ENCODE measurements around the gene NXN.

NXN gene

DNA sequence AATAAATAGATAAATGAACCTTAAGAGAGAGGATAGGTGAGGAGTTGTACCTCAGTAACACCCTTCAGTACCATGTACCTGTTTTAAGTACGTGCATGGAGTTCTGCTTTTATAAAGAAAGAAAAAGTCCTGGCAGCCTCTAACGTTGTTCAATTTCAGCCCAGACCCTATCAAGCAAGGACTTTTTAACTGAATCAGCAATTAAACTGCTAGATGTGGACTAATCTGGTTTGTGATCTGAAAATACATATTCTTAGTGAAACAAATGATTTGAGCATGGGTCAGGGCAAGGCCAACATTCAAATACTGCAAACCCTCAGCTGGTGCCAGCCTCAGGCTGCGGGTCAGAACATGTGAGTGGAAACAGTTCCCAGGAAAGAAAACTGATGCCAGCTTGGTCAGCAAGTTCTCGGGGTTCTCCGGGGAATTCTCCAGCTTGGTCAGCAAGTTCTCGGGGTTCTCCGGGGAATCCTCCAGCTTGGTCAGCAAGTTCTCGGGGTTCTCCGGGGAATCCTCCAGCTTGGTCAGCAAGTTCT is 112.9 kb downstream of the NXN start:
- TF ChIP-seq, protein P1, sequence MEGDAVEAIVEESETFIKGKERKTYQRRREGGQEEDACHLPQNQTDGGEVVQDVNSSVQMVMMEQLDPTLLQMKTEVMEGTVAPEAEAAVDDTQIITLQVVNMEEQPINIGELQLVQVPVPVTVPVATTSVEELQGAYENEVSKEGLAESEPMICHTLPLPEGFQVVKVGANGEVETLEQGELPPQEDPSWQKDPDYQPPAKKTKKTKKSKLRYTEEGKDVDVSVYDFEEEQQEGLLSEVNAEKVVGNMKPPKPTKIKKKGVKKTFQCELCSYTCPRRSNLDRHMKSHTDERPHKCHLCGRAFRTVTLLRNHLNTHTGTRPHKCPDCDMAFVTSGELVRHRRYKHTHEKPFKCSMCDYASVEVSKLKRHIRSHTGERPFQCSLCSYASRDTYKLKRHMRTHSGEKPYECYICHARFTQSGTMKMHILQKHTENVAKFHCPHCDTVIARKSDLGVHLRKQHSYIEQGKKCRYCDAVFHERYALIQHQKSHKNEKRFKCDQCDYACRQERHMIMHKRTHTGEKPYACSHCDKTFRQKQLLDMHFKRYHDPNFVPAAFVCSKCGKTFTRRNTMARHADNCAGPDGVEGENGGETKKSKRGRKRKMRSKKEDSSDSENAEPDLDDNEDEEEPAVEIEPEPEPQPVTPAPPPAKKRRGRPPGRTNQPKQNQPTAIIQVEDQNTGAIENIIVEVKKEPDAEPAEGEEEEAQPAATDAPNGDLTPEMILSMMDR (IDR thresholded peaks at IDR 0.05; ENCODE audit: control extremely low read depth, extremely low read depth, low read depth, missing control alignments): no peak
- POLR2A ChIA-PET: no interaction called here
- DNase-seq (ENCODE audit: extremely low spot score): no peak
- CTCF ChIA-PET: interaction anchor here (1.2 kb wide), 1 partner anchor 8 kb away, joined by 4 read pairs; no protein-coding TSS in a partner anchor

DNA sequence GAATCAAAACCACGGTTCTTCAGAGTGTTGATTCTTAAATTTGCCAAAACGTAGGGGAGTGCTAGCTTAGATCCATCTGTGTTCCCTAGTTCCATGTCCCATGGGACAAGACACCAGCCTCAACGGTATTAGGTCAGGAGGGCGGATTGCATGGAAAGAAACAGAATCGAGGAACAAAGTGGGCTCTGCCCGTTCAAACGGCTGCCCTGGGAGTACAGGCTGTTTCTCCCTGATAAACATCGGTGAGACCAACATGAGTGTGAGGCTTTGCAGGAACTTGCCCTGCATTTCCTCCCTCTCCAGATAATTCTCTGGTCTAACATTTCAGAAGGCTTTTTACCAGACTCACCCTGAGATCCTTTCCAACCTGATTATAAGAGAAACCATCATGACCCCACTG is 115.3 kb downstream of the NXN start:
- TF ChIP-seq, protein P1 (IDR thresholded peaks at IDR 0.05; ENCODE audit: control extremely low read depth, extremely low read depth, low read depth, missing control alignments): no peak
- CTCF ChIA-PET: no interaction called here

DNA sequence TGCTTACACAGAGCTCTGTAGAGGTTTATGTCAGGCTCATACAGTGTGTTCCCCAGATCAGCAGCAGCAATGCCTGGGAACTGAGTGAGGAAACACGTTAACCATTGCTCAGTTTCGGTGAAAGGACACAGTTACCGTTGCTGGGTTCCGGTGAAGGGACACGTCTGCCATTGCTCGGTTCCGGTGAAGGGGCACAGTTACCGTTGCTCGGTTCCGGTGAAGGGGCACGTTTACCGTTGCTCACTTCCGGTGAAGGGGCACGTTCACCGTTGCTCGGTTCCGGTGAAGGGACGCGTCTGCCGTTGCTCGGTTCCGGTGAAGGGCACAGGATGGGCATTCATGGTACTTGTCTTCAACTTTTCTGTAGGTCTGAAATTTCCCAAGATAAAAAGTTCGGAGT is 115.7 kb downstream of the NXN start:
- ChIA-PET CTCF (no interaction called here), POLR2A (no interaction called here)

More for the DNA sequence above, 115.3 kb downstream of the NXN start:
- POLR2A ChIA-PET: no interaction called here
- no peak for DNase-seq (ENCODE audit: extremely low spot score)

DNA sequence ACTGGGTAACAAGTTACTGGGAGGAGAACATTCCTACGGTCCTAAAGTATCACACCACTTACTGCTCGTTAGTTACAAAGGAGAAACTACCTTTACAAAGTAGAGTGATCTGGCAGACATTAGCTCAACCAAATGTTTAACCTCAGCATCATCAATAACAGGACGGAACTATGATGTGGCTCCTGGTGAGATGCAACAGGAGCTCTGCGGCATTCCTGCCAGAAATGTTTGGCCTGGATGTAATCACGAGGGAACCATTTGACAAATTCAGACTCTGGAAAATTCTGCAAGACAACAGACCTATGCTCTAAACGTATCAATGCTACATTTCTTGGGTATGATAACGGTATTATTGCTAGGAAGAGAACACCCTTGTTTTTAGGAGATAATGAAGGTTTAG is 117.0 kb downstream of the NXN start:
- DNase-seq (ENCODE audit: extremely low spot score): no peak
- ChIA-PET POLR2A (no interaction called here), CTCF (interaction anchor here (0.9 to 2.0 kb wide), 5 partner anchors 9 to 17 kb away, joined by 3 to 6 read pairs (median 3); no protein-coding TSS in a partner anchor)
- TF ChIP-seq, protein P1 (IDR thresholded peaks at IDR 0.05; ENCODE audit: control extremely low read depth, extremely low read depth, low read depth, missing control alignments): no peak

More for the DNA sequence above, 115.7 kb downstream of the NXN start:
- TF ChIP-seq, protein P1 (IDR thresholded peaks at IDR 0.05; ENCODE audit: control extremely low read depth, extremely low read depth, low read depth, missing control alignments): no peak
- no peak for DNase-seq (ENCODE audit: extremely low spot score)

DNA sequence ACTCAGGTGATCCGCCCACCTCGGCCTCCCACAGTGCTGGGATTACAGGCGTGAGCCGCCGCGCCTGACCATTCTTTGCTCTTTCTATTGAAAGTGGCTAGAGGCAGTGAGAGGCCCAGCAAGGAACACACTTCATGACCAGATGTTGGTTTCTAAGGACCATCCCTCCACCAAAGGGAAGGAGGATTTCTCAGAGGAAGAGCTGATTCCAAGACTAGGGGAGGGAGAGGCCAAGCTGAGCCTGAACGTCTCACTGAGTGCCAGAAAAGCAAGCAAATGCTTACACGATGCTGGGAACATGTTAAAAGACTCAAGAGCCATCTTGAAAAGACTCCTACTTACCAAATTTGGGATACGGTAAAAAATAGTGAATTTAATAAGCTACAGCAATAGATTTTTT is 118.2 kb downstream of the NXN start:
- POLR2A ChIA-PET: no interaction called here
- CTCF ChIA-PET: interaction anchor here (1.2 to 2.0 kb wide), 4 partner anchors 8 to 12 kb away, joined by 3 to 6 read pairs (median 4); no protein-coding TSS in a partner anchor
- DNase-seq (ENCODE audit: extremely low spot score): no peak
- TF ChIP-seq, protein P1 (IDR thresholded peaks at IDR 0.05; ENCODE audit: control extremely low read depth, extremely low read depth, low read depth, missing control alignments): no peak

DNA sequence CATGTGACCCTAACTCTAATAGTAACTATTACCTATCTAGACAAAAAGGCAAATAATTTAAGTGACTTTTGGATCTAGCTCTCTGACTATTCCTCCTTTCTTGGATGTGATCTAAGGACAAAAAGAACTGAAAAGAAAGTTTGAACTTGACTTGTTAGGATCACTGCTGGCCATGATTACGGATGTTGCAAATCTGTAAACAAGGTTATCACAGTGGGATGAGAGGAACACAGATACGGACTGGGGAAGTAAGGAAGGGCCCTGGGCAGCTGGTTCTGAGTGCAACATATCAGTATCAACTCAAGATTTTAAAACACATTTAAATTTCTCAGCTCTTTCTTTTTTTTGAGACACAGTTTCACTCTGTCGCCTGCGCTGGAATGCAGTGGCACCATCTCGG is 118.8 kb downstream of the NXN start:
- TF ChIP-seq, protein P1 (IDR thresholded peaks at IDR 0.05; ENCODE audit: control extremely low read depth, extremely low read depth, low read depth, missing control alignments): no peak
- ChIA-PET CTCF (interaction anchor here (1.4 kb wide), 1 partner anchor 13 kb away, joined by 4 read pairs; no protein-coding TSS in a partner anchor), POLR2A (no interaction called here)
- DNase-seq (ENCODE audit: extremely low spot score): no peak
